ENCODE measurements around the gene TSPEAR. TPM values are rescaled to one million over a fixed set of nuclear protein-coding genes. Genes with fewer than 3 reads are reported as not detected.

The TSPEAR gene
- total and polyA plus RNA-seq, 4 experiments from 2014 or later, result 0.07 TPM; not detected in 3

DNA sequence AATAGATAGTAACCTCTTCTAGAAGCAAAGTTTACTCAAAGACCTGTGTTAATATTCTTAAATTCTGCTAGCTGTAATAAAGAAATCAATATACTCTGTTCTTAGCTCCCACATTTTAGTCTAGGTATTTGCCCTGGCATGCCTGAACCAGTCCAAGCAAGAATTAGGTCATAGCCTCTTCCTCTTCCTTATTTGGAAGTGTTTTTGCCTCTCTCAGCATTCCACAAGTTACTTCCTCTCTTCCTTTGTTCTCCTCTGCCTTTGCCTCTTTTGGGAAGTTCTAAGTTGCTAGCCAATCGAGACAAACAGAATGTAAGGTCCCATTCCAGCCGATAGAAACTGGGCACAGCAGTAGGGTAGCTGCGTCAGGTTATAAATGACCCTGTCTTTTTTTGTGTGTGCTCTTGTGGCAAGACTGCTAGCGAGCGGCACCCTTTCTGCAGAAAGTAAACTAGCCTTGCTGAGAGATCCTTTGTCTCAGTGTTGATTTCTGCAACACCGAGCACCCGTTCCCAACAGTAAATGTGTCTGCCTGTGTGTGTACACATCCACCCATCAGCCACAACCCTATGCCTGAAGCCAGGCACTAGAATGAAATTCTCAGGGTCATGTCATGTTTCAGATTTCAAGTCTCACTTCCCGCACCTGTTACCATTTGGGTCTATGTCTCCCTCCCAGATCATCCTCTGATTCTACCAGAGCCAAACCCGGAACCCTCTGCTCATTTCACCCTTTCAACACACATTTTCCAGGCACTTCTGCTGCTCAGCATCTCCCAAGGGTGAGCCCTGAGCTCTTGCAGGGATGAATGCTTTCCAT is 218.6 kb downstream of the TSPEAR start:
- Mint-ChIP-seq H3K27ac (peak overlapping the region in 1 of 7 donors; percentile 15), H3K4me1 (no peaks in the 10 kb centered on the region), H3K36me3 (peaks cover 0 to 9% of the 10 kb centered on the region in 2 donors), H3K4me3 (no peak overlapping the region), H3K27me3 (peaks cover 20% of the 10 kb centered on the region in 2 donors), H3K9me3 (peaks cover 0 to 18% (median 13%) of the 10 kb centered on the region in 8 donors)
- H3K36me3 ChIP-seq (ENCODE audit: insufficient read depth, low read length), result no peaks in the 10 kb centered on the region
- no peaks in the 10 kb centered on the region for H3K4me1 ChIP-seq (ENCODE audit: insufficient read depth, low read length)
- no peak for DNase-seq
- intact Hi-C loops (cut with micrococcal nuclease), result no loop called here
- no peaks in the 10 kb centered on the region for H3K27me3 ChIP-seq (ENCODE audit: insufficient read depth, low read length)
- CTCF ChIA-PET (ENCODE audit: partially characterized antibody), result interaction anchor here (1.6 to 2.9 kb wide), 3 partner anchors 13 to 301 kb away, joined by 3 to 13 read pairs (median 9); no protein-coding TSS in a partner anchor
- POLR2A ChIA-PET (ENCODE audit: partially characterized antibody), result interaction anchor here (0.6 kb wide), 1 partner anchor 10 kb away, joined by 3 read pairs; no protein-coding TSS in a partner anchor
- H3K27ac ChIP-seq (ENCODE audit: low read depth, low read length), result no peak overlapping the region
- peaks cover 0 to 13% of the 10 kb centered on the region in 2 donors for H3K9me3 ChIP-seq (ENCODE audit: control insufficient read depth in 1 of 2, low read length in 2 of 2)
- no peak overlapping the region for H3K4me3 ChIP-seq (ENCODE audit: low read length in 2 of 2)

DNA sequence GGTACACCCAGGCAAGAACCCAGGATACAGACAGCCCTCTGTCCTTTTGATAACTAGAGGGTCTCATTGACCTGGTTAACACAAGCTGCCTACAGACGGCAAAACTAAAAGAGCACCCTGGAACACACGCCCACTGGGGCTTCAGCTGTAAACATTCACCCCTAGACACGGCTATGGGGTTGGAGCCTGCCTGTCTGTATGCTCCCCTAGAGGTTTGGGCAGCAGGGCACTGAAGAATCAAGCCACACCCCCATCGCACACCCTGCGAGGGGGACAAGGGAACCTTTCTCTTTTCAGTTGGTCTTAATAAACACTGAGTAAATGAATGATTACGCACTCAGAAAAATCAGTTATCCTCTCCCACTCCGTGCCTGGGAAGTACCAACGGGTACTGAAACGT is 220.6 kb downstream of the TSPEAR start:
- H3K27me3 ChIP-seq (ENCODE audit: insufficient read depth, low read length), result no peaks in the 10 kb centered on the region
- ChIA-PET CTCF (ENCODE audit: partially characterized antibody) (interaction anchor here (1.5 kb wide), 1 partner anchor 20 kb away, joined by 4 read pairs; no protein-coding TSS in a partner anchor), POLR2A (ENCODE audit: partially characterized antibody) (no interaction called here)
- peaks cover 0 to 20% (median 14%) of the 10 kb centered on the region in 8 donors for H3K9me3 Mint-ChIP-seq
- no peak overlapping the region for H3K4me3 ChIP-seq (ENCODE audit: low read length in 2 of 2)
- H3K27ac ChIP-seq (ENCODE audit: low read depth, low read length), result no peak overlapping the region
- no peak for DNase-seq
- no peaks in the 10 kb centered on the region for H3K4me1 ChIP-seq (ENCODE audit: insufficient read depth, low read length)
- no peak overlapping the region for H3K4me3 Mint-ChIP-seq
- H3K4me1 Mint-ChIP-seq, result peaks cover 0 to 4% (median 1%) of the 10 kb centered on the region in 4 donors
- H3K36me3 Mint-ChIP-seq, result peaks cover 0 to 9% of the 10 kb centered on the region in 2 donors
- peaks cover 0 to 13% of the 10 kb centered on the region in 2 donors for H3K9me3 ChIP-seq (ENCODE audit: control insufficient read depth in 1 of 2, low read length in 2 of 2)
- peaks cover 12 to 15% of the 10 kb centered on the region in 2 donors for H3K27me3 Mint-ChIP-seq
- H3K27ac Mint-ChIP-seq, result no peak overlapping the region
- intact Hi-C loops (cut with micrococcal nuclease), result no loop called here
- H3K36me3 ChIP-seq (ENCODE audit: insufficient read depth, low read length), result no peaks in the 10 kb centered on the region

GRCh38 chr21:44490405-44490804 is 221.0 kb downstream of the TSPEAR start:
- Mint-ChIP-seq H3K9me3 (peaks cover 0 to 20% (median 14%) of the 10 kb centered on the region in 8 donors), H3K36me3 (peaks cover 0 to 7% of the 10 kb centered on the region in 2 donors), H3K4me3 (no peak overlapping the region), H3K4me1 (peaks cover 0 to 4% (median 1%) of the 10 kb centered on the region in 4 donors), H3K27me3 (peaks cover 9 to 11% of the 10 kb centered on the region in 2 donors), H3K27ac (no peak overlapping the region)
- Histone ChIP-seq H3K27ac (ENCODE audit: low read depth, low read length) (no peak overlapping the region), H3K9me3 (ENCODE audit: control insufficient read depth in 1 of 2, low read length in 2 of 2) (peaks cover 0 to 13% of the 10 kb centered on the region in 2 donors), H3K27me3 (ENCODE audit: insufficient read depth, low read length) (no peaks in the 10 kb centered on the region), H3K36me3 (ENCODE audit: insufficient read depth, low read length) (no peaks in the 10 kb centered on the region), H3K4me1 (ENCODE audit: insufficient read depth, low read length) (no peaks in the 10 kb centered on the region), H3K4me3 (ENCODE audit: low read length in 2 of 2) (no peak overlapping the region)
- CTCF ChIA-PET (ENCODE audit: partially characterized antibody), result no interaction called here
- POLR2A ChIA-PET (ENCODE audit: partially characterized antibody), result no interaction called here
- intact Hi-C loops (cut with micrococcal nuclease), result no loop called here
- DNase-seq, result no peak

GRCh38 chr21:44489962-44490361 is 221.4 kb downstream of the TSPEAR start:
- no peak overlapping the region for H3K4me3 Mint-ChIP-seq
- ChIA-PET POLR2A (ENCODE audit: partially characterized antibody) (no interaction called here), CTCF (ENCODE audit: partially characterized antibody) (no interaction called here)
- peaks cover 7 to 8% of the 10 kb centered on the region in 2 donors for H3K27me3 Mint-ChIP-seq
- Histone ChIP-seq H3K9me3 (ENCODE audit: control insufficient read depth in 1 of 2, low read length in 2 of 2) (peaks cover 0 to 13% of the 10 kb centered on the region in 2 donors), H3K36me3 (ENCODE audit: insufficient read depth, low read length) (no peaks in the 10 kb centered on the region), H3K4me3 (ENCODE audit: low read length in 2 of 2) (no peak overlapping the region), H3K4me1 (ENCODE audit: insufficient read depth, low read length) (no peaks in the 10 kb centered on the region), H3K27ac (ENCODE audit: low read depth, low read length) (no peak overlapping the region), H3K27me3 (ENCODE audit: insufficient read depth, low read length) (no peaks in the 10 kb centered on the region)
- peaks cover 0 to 4% (median 2%) of the 10 kb centered on the region in 4 donors for H3K4me1 Mint-ChIP-seq
- peaks cover 0 to 5% of the 10 kb centered on the region in 2 donors for H3K36me3 Mint-ChIP-seq
- H3K27ac Mint-ChIP-seq, result no peak overlapping the region
- intact Hi-C loops (cut with micrococcal nuclease), result no loop called here
- peaks cover 0 to 20% (median 14%) of the 10 kb centered on the region in 8 donors for H3K9me3 Mint-ChIP-seq
- no peak for DNase-seq

DNA sequence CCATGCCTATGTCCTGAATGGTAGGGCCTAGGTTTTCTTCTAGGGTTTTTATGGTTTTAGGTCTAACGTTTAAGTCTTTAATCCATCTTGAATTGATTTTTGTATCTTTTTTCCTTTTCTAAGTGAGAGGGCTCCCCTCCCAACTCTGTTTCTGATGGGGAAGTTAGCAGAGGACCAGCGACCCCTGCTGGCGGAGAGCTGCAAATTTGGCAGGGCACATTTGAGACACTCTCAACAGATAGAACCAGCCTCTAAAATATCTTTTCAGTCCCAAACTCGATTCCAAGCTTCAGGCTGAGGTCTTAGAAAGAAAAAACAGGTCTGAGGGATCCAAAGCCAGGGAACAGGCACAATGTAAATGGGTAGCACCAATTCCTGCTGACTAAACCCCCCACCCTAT is 223.5 kb downstream of the TSPEAR start:
- peaks cover 7 to 14% of the 10 kb centered on the region in 2 donors for H3K27me3 Mint-ChIP-seq
- peaks cover 0 to 4% (median 2%) of the 10 kb centered on the region in 4 donors for H3K4me1 Mint-ChIP-seq
- no peak overlapping the region for H3K27ac Mint-ChIP-seq

GRCh38 chr21:44486302-44486701 is 225.1 kb downstream of the TSPEAR start:
- no peak for DNase-seq
- ChIA-PET POLR2A (ENCODE audit: partially characterized antibody) (no interaction called here), CTCF (ENCODE audit: partially characterized antibody) (no interaction called here)
- Mint-ChIP-seq H3K36me3 (no peaks in the 10 kb centered on the region), H3K9me3 (peaks cover 0 to 5% (median 0%) of the 10 kb centered on the region in 8 donors), H3K4me1 (peaks cover 0 to 4% (median 2%) of the 10 kb centered on the region in 4 donors), H3K27me3 (peaks cover 7 to 12% of the 10 kb centered on the region in 2 donors), H3K4me3 (peak overlapping the region in 5 of 8 donors; percentile 4 to 81 (median 42)), H3K27ac (peak overlapping the region in 1 of 7 donors; percentile 36)
- no peak overlapping the region for H3K4me3 ChIP-seq (ENCODE audit: low read length in 2 of 2)
- intact Hi-C loops (cut with micrococcal nuclease), result no loop called here
- H3K36me3 ChIP-seq (ENCODE audit: insufficient read depth, low read length), result no peaks in the 10 kb centered on the region
- no peaks in the 10 kb centered on the region for H3K27me3 ChIP-seq (ENCODE audit: insufficient read depth, low read length)
- no peak overlapping the region for H3K27ac ChIP-seq (ENCODE audit: low read depth, low read length)
- no peaks in the 10 kb centered on the region for H3K9me3 ChIP-seq (ENCODE audit: control insufficient read depth in 1 of 2, low read length in 2 of 2)
- no peaks in the 10 kb centered on the region for H3K4me1 ChIP-seq (ENCODE audit: insufficient read depth, low read length)

More for the DNA sequence above, 223.5 kb downstream of the TSPEAR start:
- Histone ChIP-seq H3K9me3 (ENCODE audit: control insufficient read depth in 1 of 2, low read length in 2 of 2) (peaks cover 0 to 6% of the 10 kb centered on the region in 2 donors), H3K4me3 (ENCODE audit: low read length in 2 of 2) (no peak overlapping the region), H3K27ac (ENCODE audit: low read depth, low read length) (no peak overlapping the region), H3K36me3 (ENCODE audit: insufficient read depth, low read length) (no peaks in the 10 kb centered on the region), H3K4me1 (ENCODE audit: insufficient read depth, low read length) (no peaks in the 10 kb centered on the region), H3K27me3 (ENCODE audit: insufficient read depth, low read length) (no peaks in the 10 kb centered on the region)
- intact Hi-C loops (cut with micrococcal nuclease), result no loop called here
- DNase-seq, result peak in 4 of 5 donors; percentile 16 to 45 (median 23)
- H3K4me3 Mint-ChIP-seq, result peak overlapping the region in 1 of 8 donors; percentile 26
- ChIA-PET CTCF (ENCODE audit: partially characterized antibody) (interaction anchor here (1.5 kb wide), 1 partner anchor 23 kb away, joined by 3 read pairs; no protein-coding TSS in a partner anchor), POLR2A (ENCODE audit: partially characterized antibody) (no interaction called here)
- peaks cover 0 to under 1% of the 10 kb centered on the region in 2 donors for H3K36me3 Mint-ChIP-seq
- peaks cover 0 to 13% (median 7%) of the 10 kb centered on the region in 8 donors for H3K9me3 Mint-ChIP-seq

- Histone ChIP-seq H3K9me3 (ENCODE audit: control insufficient read depth in 1 of 2, low read length in 2 of 2) (no peaks in the 10 kb centered on the region), H3K4me1 (ENCODE audit: insufficient read depth, low read length) (no peaks in the 10 kb centered on the region), H3K27ac (ENCODE audit: low read depth, low read length) (no peak overlapping the region), H3K27me3 (ENCODE audit: insufficient read depth, low read length) (no peaks in the 10 kb centered on the region), H3K36me3 (ENCODE audit: insufficient read depth, low read length) (no peaks in the 10 kb centered on the region), H3K4me3 (ENCODE audit: low read length in 2 of 2) (no peak overlapping the region)
- Mint-ChIP-seq H3K27me3 (peaks cover 7 to 11% of the 10 kb centered on the region in 2 donors), H3K27ac (peak overlapping the region in 2 of 7 donors; percentile 42 to 46), H3K4me3 (peak overlapping the region in 5 of 8 donors; percentile 25 to 81 (median 54)), H3K9me3 (peaks cover 0 to 5% (median 0%) of the 10 kb centered on the region in 8 donors), H3K4me1 (peaks cover 0 to 4% (median 2%) of the 10 kb centered on the region in 4 donors), H3K36me3 (no peaks in the 10 kb centered on the region)
- POLR2A ChIA-PET (ENCODE audit: partially characterized antibody), result no interaction called here
- CTCF ChIA-PET (ENCODE audit: partially characterized antibody), result no interaction called here
- intact Hi-C loops (cut with micrococcal nuclease), result no loop called here
- peak in 1 of 5 donors; percentile 2 for DNase-seq
These were observed 225.6 kb downstream of the TSPEAR start for GRCh38 chr21:44485796-44486195.

All from CD4-positive, alpha-beta memory T cell (primary cell).